ENCODE results near the gene RPS27.
A peak's percentile ranks its signal among the peaks of the same experiment; 100 is the strongest.

The RPS27 gene

DNA sequence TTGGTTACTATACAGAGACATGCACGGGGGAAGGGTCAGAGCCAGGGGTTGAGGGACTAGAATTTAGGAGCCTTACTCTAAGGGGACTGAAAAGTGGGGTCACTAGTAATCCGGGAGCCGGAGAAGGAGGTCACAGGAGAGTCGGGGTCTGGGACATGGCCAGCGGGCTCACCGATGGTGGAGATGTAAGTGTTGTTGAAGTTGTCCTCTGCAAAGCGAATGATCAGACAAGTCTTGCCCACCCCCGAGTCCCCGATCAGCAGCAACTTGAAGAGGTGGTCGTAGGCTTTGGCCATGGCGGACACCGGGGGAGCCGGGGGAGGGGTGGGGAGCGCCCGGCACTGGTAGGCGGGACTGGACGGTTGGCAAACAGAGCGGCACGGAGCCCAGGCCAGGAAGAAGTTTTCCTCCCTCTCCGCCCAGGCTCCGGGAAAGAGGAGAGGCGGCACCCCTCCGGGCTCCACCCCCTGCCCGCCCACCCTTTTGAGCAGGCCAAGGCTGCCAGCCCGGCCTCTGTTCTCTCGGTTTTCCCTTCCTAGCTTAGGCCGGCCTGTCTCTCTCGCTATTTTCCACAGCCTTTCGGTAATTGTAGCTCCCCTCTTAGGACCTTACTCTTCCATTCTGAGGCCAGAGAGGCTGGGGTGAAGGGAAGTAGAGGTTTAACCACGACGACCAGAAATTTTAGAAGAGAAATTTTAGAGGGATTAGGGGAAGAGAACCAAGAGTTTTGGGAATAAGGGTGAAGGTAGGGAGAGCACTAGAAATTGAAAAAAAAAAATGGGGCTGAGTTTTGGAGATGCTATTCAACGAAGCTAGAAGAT, 4.4 kb upstream of the RPS27 start, which contains the start of gene RAB13:
RAB13 (minus strand) TSS at position 399 of the 821 bp plus-strand sequence; CDS start at position 296, 103 bp downstream.
- Histone ChIP-seq H2BK5ac (ENCODE audit: low read depth, low read length, poor library complexity, severe bottlenecking) (peak within 1 kb of the TSS; percentile 12), H3K14ac (ENCODE audit: low read length in 2 of 2) (peak within 1 kb of the TSS; percentile 14 to 41), H3K9me3 (ENCODE audit: control insufficient read depth, low read length) (no peaks in the 10 kb centered on the region), H4K8ac (ENCODE audit: low read length) (peak within 1 kb of the TSS; percentile 38), H2AFZ (ENCODE audit: low read depth, low read length) (peak within 1 kb of the TSS; percentile 51), H3K27me3 (ENCODE audit: control insufficient read depth in 1 of 2, insufficient read depth in 1 of 2, low read length in 2 of 2) (no peaks in the 10 kb centered on the region), H2AK5ac (ENCODE audit: low read length, severe bottlenecking) (peak within 1 kb of the TSS; percentile 8), H3K9ac (ENCODE audit: low read length) (peak within 1 kb of the TSS; percentile 99), H3K27ac (ENCODE audit: low read length, poor library complexity, severe bottlenecking) (peak within 1 kb of the TSS; percentile 92), H3K23ac (ENCODE audit: low read length in 2 of 2) (peak within 1 kb of the TSS in 1 of 2 experiments; percentile 41), H3K4me2 (ENCODE audit: low read length, poor library complexity, severe bottlenecking) (peak within 1 kb of the TSS; percentile 88), H3K18ac (ENCODE audit: low read depth in 1 of 2, low read length in 2 of 2) (peak within 1 kb of the TSS; percentile 25 to 90), H3K79me1 (replicated peaks; ENCODE audit: low read length, poor library complexity, severe bottlenecking) (peaks cover 15% of the 10 kb centered on the region), H4K91ac (ENCODE audit: low read length) (peak within 1 kb of the TSS; percentile 20), H3K4me1 (ENCODE audit: control insufficient read depth, insufficient read depth, low read depth, low read length) (peaks cover 2% of the 10 kb centered on the region), H2BK12ac (ENCODE audit: low read length in 2 of 2) (peak within 1 kb of the TSS; percentile 51 to 52), H3K4ac (ENCODE audit: low read depth in 1 of 2, low read length in 2 of 2) (peak within 1 kb of the TSS; percentile 16 to 82), H2BK120ac (ENCODE audit: low read depth, low read length) (peak within 1 kb of the TSS; percentile 3), H2BK15ac (ENCODE audit: low read depth, poor library complexity, severe bottlenecking) (no peak within 1 kb of the TSS), H3K36me3 (ENCODE audit: control insufficient read depth in 1 of 2, insufficient read depth in 2 of 2, low read depth in 1 of 2, low read length in 2 of 2) (peaks cover 18 to 32% of the 10 kb centered on the region in 2 experiments), H3K4me3 (ENCODE audit: insufficient read depth in 1 of 2, low read depth in 1 of 2, low read length in 2 of 2) (peak within 1 kb of the TSS; percentile 55 to 99)
- peak; percentile 92 for DNase-seq
- under 1% methylated on average over 22 of the region's 32 CpGs for WGBS

DNA sequence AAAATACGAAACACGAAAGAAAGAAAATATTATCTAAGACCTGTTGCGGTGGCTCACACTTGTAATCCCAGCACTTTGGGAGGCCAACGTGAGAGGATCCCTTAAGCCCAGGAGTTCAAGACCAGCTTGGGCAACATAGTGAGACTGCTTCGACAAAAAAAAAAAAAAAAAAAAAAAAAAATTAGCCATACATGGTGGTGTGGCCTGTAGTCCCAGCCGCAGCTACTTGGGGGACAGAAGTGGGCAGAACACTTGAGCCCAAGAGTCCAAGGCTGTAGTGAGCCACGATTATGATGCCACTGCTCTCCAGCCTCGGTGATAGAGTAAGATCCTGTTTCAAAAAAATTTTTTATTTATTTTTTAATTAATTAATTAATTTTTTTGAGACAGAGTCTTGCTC, 2.9 kb upstream of the RPS27 start:
- no peak overlapping the region for H4K8ac ChIP-seq (ENCODE audit: low read length)
- no peaks in the 10 kb centered on the region for H3K9me3 ChIP-seq (ENCODE audit: control insufficient read depth, low read length)
- H3K27ac ChIP-seq (ENCODE audit: low read length, poor library complexity, severe bottlenecking) = no peak overlapping the region
- H2AK5ac ChIP-seq (ENCODE audit: low read length, severe bottlenecking) = no peak overlapping the region
- H3K9ac ChIP-seq (ENCODE audit: low read length) = peak overlapping the region; percentile 94
- H2AFZ ChIP-seq (ENCODE audit: low read depth, low read length) = no peak overlapping the region
- no peak overlapping the region for H2BK5ac ChIP-seq (ENCODE audit: low read depth, low read length, poor library complexity, severe bottlenecking)
- no peak overlapping the region for H4K91ac ChIP-seq (ENCODE audit: low read length)
- H3K4ac ChIP-seq (ENCODE audit: low read depth in 1 of 2, low read length in 2 of 2) = no peak overlapping the region
- no peak overlapping the region for H3K4me3 ChIP-seq (ENCODE audit: insufficient read depth in 1 of 2, low read depth in 1 of 2, low read length in 2 of 2)
- H3K18ac ChIP-seq (ENCODE audit: low read depth in 1 of 2, low read length in 2 of 2) = no peak overlapping the region
- H3K14ac ChIP-seq (ENCODE audit: low read length in 2 of 2) = no peak overlapping the region
- peaks cover 12 to 32% of the 10 kb centered on the region in 2 experiments for H3K36me3 ChIP-seq (ENCODE audit: control insufficient read depth in 1 of 2, insufficient read depth in 2 of 2, low read depth in 1 of 2, low read length in 2 of 2)
- WGBS = 90% methylated on average over 7 of the region's 8 CpGs
- no peak overlapping the region for H2BK120ac ChIP-seq (ENCODE audit: low read depth, low read length)
- H3K23ac ChIP-seq (ENCODE audit: low read length in 2 of 2) = no peak overlapping the region
- no peak overlapping the region for H3K4me2 ChIP-seq (ENCODE audit: low read length, poor library complexity, severe bottlenecking)
- DNase-seq = no peak
- H2BK12ac ChIP-seq (ENCODE audit: low read length in 2 of 2) = no peak overlapping the region
- no peaks in the 10 kb centered on the region for H3K27me3 ChIP-seq (ENCODE audit: control insufficient read depth in 1 of 2, insufficient read depth in 1 of 2, low read length in 2 of 2)
- H3K79me1 ChIP-seq (replicated peaks; ENCODE audit: low read length, poor library complexity, severe bottlenecking) = peaks cover 8% of the 10 kb centered on the region
- H3K4me1 ChIP-seq (ENCODE audit: control insufficient read depth, insufficient read depth, low read depth, low read length) = peaks cover 2% of the 10 kb centered on the region
- no peak overlapping the region for H2BK15ac ChIP-seq (ENCODE audit: low read depth, poor library complexity, severe bottlenecking)

DNA sequence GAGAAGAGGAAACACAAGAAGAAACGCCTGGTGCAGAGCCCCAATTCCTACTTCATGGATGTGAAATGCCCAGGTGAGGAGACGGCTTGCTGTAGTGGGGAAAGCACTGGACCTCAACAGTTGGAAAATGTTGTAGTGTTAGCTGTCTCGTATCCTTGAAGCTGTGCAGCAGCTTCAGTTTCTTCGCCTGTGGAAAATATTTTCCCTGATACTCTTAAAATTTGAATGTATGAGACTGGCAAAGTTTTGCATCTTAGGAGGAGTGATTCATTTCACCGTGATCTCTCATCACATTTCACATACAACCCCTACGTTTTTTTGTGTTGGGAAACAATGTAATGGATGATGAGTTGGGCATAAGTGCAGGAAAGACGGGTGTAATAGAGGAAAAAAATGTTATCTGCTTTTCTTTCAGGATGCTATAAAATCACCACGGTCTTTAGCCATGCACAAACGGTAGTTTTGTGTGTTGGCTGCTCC, 629 bp downstream of the RPS27 start:
- Histone ChIP-seq H3K4me2 (ENCODE audit: low read length, poor library complexity, severe bottlenecking) (peak overlapping the region; percentile 48), H3K9ac (ENCODE audit: low read length) (peak overlapping the region; percentile 98), H3K4ac (ENCODE audit: low read depth in 1 of 2, low read length in 2 of 2) (peak overlapping the region in 1 of 2 experiments; percentile 92), H2BK5ac (ENCODE audit: low read depth, low read length, poor library complexity, severe bottlenecking) (no peak overlapping the region), H3K14ac (ENCODE audit: low read length in 2 of 2) (no peak overlapping the region), H2BK120ac (ENCODE audit: low read depth, low read length) (no peak overlapping the region), H3K18ac (ENCODE audit: low read depth in 1 of 2, low read length in 2 of 2) (peak overlapping the region in 1 of 2 experiments; percentile 85), H3K27ac (ENCODE audit: low read length, poor library complexity, severe bottlenecking) (no peak overlapping the region), H4K8ac (ENCODE audit: low read length) (peak overlapping the region; percentile 69), H2BK12ac (ENCODE audit: low read length in 2 of 2) (no peak overlapping the region), H3K23ac (ENCODE audit: low read length in 2 of 2) (no peak overlapping the region), H3K36me3 (ENCODE audit: control insufficient read depth in 1 of 2, insufficient read depth in 2 of 2, low read depth in 1 of 2, low read length in 2 of 2) (peaks cover 20 to 44% of the 10 kb centered on the region in 2 experiments), H3K79me1 (replicated peaks; ENCODE audit: low read length, poor library complexity, severe bottlenecking) (no peaks in the 10 kb centered on the region), H2BK15ac (ENCODE audit: low read depth, poor library complexity, severe bottlenecking) (no peak overlapping the region), H3K27me3 (ENCODE audit: control insufficient read depth in 1 of 2, insufficient read depth in 1 of 2, low read length in 2 of 2) (no peaks in the 10 kb centered on the region), H2AFZ (ENCODE audit: low read depth, low read length) (no peak overlapping the region), H4K91ac (ENCODE audit: low read length) (no peak overlapping the region), H3K4me1 (ENCODE audit: control insufficient read depth, insufficient read depth, low read depth, low read length) (no peaks in the 10 kb centered on the region), H3K9me3 (ENCODE audit: control insufficient read depth, low read length) (no peaks in the 10 kb centered on the region), H2AK5ac (ENCODE audit: low read length, severe bottlenecking) (no peak overlapping the region), H3K4me3 (ENCODE audit: insufficient read depth in 1 of 2, low read depth in 1 of 2, low read length in 2 of 2) (peak overlapping the region; percentile 82 to 93)
- 16% methylated on average over 7 of the region's 9 CpGs for WGBS
- DNase-seq = no peak

DNA sequence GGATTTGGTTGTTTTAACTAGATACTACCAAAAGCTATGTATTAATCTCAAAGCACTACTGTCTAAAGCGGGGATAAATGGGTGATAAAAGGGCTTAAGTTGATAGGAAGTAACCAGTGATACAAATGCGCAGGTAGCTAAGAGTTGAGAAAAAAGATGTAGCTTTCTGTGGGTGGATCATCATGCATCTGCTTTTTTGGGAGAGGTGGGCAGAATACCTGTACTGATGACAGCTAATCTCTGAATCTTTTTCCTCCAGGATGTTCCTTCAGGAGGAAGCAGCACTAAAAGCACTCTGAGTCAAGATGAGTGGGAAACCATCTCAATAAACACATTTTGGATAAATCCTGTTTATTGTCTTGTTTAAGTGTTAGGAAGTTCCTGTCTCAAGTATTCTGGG, 1.2 kb downstream of the RPS27 start:
- 86% methylated on average over 2 of the region's 2 CpGs for WGBS
- peak overlapping the region; percentile 98 for H3K9ac ChIP-seq (ENCODE audit: low read length)
- no peaks in the 10 kb centered on the region for H3K79me1 ChIP-seq (replicated peaks; ENCODE audit: low read length, poor library complexity, severe bottlenecking)

More for the DNA sequence above, 1.2 kb downstream of the RPS27 start:
- Histone ChIP-seq H3K27ac (ENCODE audit: low read length, poor library complexity, severe bottlenecking) (no peak overlapping the region), H3K9me3 (ENCODE audit: control insufficient read depth, low read length) (no peaks in the 10 kb centered on the region), H3K36me3 (ENCODE audit: control insufficient read depth in 1 of 2, insufficient read depth in 2 of 2, low read depth in 1 of 2, low read length in 2 of 2) (peaks cover 20 to 44% of the 10 kb centered on the region in 2 experiments), H4K8ac (ENCODE audit: low read length) (no peak overlapping the region), H2BK5ac (ENCODE audit: low read depth, low read length, poor library complexity, severe bottlenecking) (no peak overlapping the region), H2BK120ac (ENCODE audit: low read depth, low read length) (no peak overlapping the region), H2BK15ac (ENCODE audit: low read depth, poor library complexity, severe bottlenecking) (no peak overlapping the region), H2AK5ac (ENCODE audit: low read length, severe bottlenecking) (no peak overlapping the region), H3K4me3 (ENCODE audit: insufficient read depth in 1 of 2, low read depth in 1 of 2, low read length in 2 of 2) (peak overlapping the region in 1 of 2 experiments; percentile 93), H3K14ac (ENCODE audit: low read length in 2 of 2) (no peak overlapping the region), H3K4me2 (ENCODE audit: low read length, poor library complexity, severe bottlenecking) (peak overlapping the region; percentile 68), H2BK12ac (ENCODE audit: low read length in 2 of 2) (no peak overlapping the region), H2AFZ (ENCODE audit: low read depth, low read length) (no peak overlapping the region), H3K4me1 (ENCODE audit: control insufficient read depth, insufficient read depth, low read depth, low read length) (no peaks in the 10 kb centered on the region), H3K27me3 (ENCODE audit: control insufficient read depth in 1 of 2, insufficient read depth in 1 of 2, low read length in 2 of 2) (no peaks in the 10 kb centered on the region), H3K23ac (ENCODE audit: low read length in 2 of 2) (no peak overlapping the region), H4K91ac (ENCODE audit: low read length) (no peak overlapping the region), H3K4ac (ENCODE audit: low read depth in 1 of 2, low read length in 2 of 2) (no peak overlapping the region), H3K18ac (ENCODE audit: low read depth in 1 of 2, low read length in 2 of 2) (no peak overlapping the region)
- DNase-seq = no peak
